Measurements from ENCODE around the gene ERFL. TPM values are rescaled to one million over a fixed set of nuclear protein-coding genes. Genes with fewer than 3 reads are reported as not detected.

The ERFL gene
- total RNA-seq, 2 experiments from 2014 or later = 1.3 to 2.0 TPM

Small RNA genes lying within 50 kb of the gene (microRNA-seq; reads per million reads assigned to microRNA genes)
- 1.2 reads per million for gene MIR6797 (ENCODE audit: borderline microRNAs expressed, borderline number of aligned reads, borderline replicate concordance)

Other genes starting within 250 kb of the ERFL start
- not detected for gene CEACAM7, start 240.2 kb downstream of the ERFL start, total RNA-seq
- gene CEACAM5, start 219.8 kb downstream of the ERFL start, total RNA-seq = not detected
- gene CEACAM6, start 172.9 kb downstream of the ERFL start, total RNA-seq = not detected
- not detected for gene CEACAM3, start 131.9 kb downstream of the ERFL start, total RNA-seq
- not detected for gene LYPD4, start 83.8 kb downstream of the ERFL start, total RNA-seq
- gene DMRTC2, start 83.4 kb downstream of the ERFL start, total RNA-seq = not detected
- 1,000 to 10,000 TPM; 3,181 to 3,314 TPM for gene RPS19, start 68.2 kb downstream of the ERFL start, total RNA-seq
- gene CD79A, start 51.2 kb downstream of the ERFL start, total RNA-seq = 1 to 10 TPM; 1.5 to 1.6 TPM
- 100 to 1,000 TPM; 298 to 327 TPM for gene ARHGEF1, start 45.3 kb downstream of the ERFL start, total RNA-seq
- gene RABAC1, start 30.9 kb upstream of the ERFL start, total RNA-seq = 10 to 100 TPM; 64.9 to 68.4 TPM
- under 1 TPM; 0.64 to 0.85 TPM for gene ATP1A3, start 65.8 kb upstream of the ERFL start, total RNA-seq
- gene GRIK5, start 141.8 kb upstream of the ERFL start, total RNA-seq = under 1 TPM; 0.73 to 0.90 TPM
- 10 to 100 TPM; 12.2 to 13.2 TPM for gene ZNF574, start 147.7 kb upstream of the ERFL start, total RNA-seq
- 10 to 100 TPM; 55.6 to 57.3 TPM for gene POU2F2, start 204.0 kb upstream of the ERFL start, total RNA-seq

Measured in activated CD4-positive, alpha-beta memory T cell treated with anti-CD3 and anti-CD28 coated beads for 36 hours (primary cell).